Activated B cell treated with CpG ODN at 0.5 μM for 24 hours (primary cell): Measurements from ENCODE around the gene CNTNAP2. TPM values are rescaled to one million over a fixed set of nuclear protein-coding genes. Genes with fewer than 3 reads are reported as not detected.

Source experiments
- ATAC-seq: fragments of 200-7000 bp; cut with Tn5 transposase; one replicate; pipeline ENCODE4 v1.10.0; 2021; ENCODE audit warnings: low read depth, mild to moderate bottlenecking, moderate library complexity
- CTCF ChIA-PET: fragments of 350-600 bp; sonication (Branson Sonifier 250); formaldehyde crosslinking; loops from one replicate; lab custom pipeline; 2021; ENCODE audit warnings: antibody characterized with exemption; lab: Charles Lee
- POLR2A ChIA-PET: fragments of 350-600 bp; sonication (Branson Sonifier 250); formaldehyde crosslinking; loops from one replicate; lab custom pipeline; 2021; ENCODE audit warnings: antibody characterized with exemption; lab: Charles Lee
- DNase-seq: peaks from one replicate; pipeline ENCODE4 v3.0.0; 2022
- H3K27ac Mint-ChIP-seq: one replicate; pipeline ENCODE4 v1.8.0; 2020; ENCODE audit warnings: mixed read lengths
- H3K27me3 Mint-ChIP-seq: one replicate; pipeline ENCODE4 v1.8.0; 2021; ENCODE audit warnings: mixed read lengths
- H3K36me3 Mint-ChIP-seq: one replicate; pipeline ENCODE4 v1.8.0; 2021; ENCODE audit warnings: low read depth, mixed read lengths
- H3K4me1 Mint-ChIP-seq: one replicate; pipeline ENCODE4 v1.8.0; 2021; ENCODE audit warnings: mixed read lengths
- H3K4me3 Mint-ChIP-seq: one replicate; pipeline ENCODE4 v1.8.0; 2020; ENCODE audit warnings: mild to moderate bottlenecking, mixed read lengths
- H3K9me3 Mint-ChIP-seq: one replicate; pipeline ENCODE4 v1.8.0; 2020; ENCODE audit warnings: mixed read lengths
- intact Hi-C: fragments of 100-400 bp; cut with micrococcal nuclease; formaldehyde crosslinking; loops from one replicate; pipeline ENCODE4 v1.15.1; 2024
- total RNA-seq: library from RNA; stranded (reverse); gene quantifications from 2 replicates; pipeline ENCODE4 v1.2.3, GENCODE V29; 2022
- TF ChIP-seq, protein P1 (sequence below): fragments of 200-600 bp; IDR thresholded peaks from one replicate; pipeline ENCODE4 v1.8.0; 2022; ENCODE audit warnings: antibody characterized with exemption, mild to moderate bottlenecking

CNTNAP2 gene
- total RNA-seq, 1 donor from 2014 or later, result 0.84 TPM

DNA sequence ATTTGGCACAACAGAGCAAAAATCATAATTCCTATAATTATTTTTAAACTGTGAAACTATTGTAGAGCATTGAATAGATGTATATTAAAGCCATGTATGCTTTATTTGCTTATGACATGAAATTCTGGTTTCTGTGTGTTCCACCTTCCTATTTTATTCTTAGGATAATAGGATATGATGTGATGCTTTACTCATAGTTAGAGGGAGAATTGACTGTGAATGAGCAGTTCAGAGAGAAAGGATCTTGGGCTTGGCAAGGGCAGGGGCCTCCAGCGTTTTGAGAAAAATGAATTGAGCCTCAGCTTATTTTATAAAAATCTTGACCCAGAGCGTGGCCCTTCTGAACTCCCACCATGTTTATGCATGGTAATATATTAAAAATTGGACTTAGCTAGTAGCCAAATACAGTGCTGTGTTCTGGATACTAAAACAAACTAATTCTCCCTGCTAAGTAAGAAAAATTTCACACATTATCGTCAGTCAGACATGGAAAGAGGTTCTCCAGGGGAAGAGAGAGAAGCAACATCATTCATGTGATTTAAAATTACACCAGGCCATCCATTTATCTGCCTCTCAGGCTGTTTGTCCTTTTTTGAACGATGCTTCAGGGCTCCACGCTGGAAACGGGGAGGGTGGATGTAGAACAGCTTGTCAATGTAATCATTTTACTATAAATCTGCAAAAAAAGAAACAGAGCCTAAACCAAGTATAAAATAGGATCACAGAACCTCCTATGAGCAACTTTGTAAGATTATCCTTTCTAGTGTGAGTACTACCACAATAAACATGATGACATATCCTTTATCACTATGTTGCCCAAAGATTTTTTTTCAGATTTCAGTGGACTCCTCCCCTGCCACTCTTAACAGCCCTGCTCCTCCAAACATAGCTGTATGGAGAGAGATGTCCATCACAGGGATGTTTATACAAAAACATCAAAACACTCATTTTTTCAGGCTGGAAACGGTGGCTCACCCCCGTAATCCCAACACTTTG is 2215.9 kb downstream of the CNTNAP2 start:
- ATAC-seq, result no peak
- no peaks in the 10 kb centered on the region for H3K36me3 Mint-ChIP-seq
- no peaks in the 10 kb centered on the region for H3K4me1 Mint-ChIP-seq
- H3K9me3 Mint-ChIP-seq, result peaks cover 3% of the 10 kb centered on the region
- CTCF ChIA-PET, result no interaction called here
- H3K4me3 Mint-ChIP-seq, result no peak overlapping the region
- H3K27ac Mint-ChIP-seq, result no peak overlapping the region
- TF ChIP-seq, protein P1, sequence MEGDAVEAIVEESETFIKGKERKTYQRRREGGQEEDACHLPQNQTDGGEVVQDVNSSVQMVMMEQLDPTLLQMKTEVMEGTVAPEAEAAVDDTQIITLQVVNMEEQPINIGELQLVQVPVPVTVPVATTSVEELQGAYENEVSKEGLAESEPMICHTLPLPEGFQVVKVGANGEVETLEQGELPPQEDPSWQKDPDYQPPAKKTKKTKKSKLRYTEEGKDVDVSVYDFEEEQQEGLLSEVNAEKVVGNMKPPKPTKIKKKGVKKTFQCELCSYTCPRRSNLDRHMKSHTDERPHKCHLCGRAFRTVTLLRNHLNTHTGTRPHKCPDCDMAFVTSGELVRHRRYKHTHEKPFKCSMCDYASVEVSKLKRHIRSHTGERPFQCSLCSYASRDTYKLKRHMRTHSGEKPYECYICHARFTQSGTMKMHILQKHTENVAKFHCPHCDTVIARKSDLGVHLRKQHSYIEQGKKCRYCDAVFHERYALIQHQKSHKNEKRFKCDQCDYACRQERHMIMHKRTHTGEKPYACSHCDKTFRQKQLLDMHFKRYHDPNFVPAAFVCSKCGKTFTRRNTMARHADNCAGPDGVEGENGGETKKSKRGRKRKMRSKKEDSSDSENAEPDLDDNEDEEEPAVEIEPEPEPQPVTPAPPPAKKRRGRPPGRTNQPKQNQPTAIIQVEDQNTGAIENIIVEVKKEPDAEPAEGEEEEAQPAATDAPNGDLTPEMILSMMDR, result no peak
- DNase-seq, result no peak
- H3K27me3 Mint-ChIP-seq, result peaks cover 3% of the 10 kb centered on the region
- intact Hi-C loops, result no loop called here
- POLR2A ChIA-PET, result no interaction called here

DNA sequence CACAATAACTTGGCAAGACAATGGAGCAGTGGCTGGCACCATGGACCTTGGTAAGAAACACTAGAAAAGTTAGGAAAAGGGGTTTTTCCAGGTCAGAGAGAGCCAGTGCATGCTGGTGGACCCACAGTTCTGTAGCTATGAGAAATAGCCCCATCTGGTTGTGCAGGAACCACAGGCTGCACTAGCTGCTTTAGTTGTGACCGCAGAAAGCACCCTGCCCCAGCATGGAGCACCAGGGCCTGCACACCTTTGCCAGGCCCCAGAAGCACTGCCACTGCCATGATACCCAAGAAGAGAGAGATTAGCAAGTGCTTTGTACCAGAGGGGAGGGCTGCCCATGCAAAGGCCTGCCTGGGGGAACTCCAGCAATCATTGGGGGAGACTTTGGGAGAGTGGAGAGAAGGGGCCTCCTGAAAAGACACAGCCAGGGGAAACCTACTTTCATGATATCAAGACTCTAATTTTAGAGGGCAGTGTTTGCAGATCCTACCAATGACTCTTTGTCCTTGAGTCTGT is 2217.9 kb downstream of the CNTNAP2 start:
- peaks cover 12% of the 10 kb centered on the region for H3K4me1 Mint-ChIP-seq
- ATAC-seq, result no peak
- peaks cover 3% of the 10 kb centered on the region for H3K9me3 Mint-ChIP-seq

DNA sequence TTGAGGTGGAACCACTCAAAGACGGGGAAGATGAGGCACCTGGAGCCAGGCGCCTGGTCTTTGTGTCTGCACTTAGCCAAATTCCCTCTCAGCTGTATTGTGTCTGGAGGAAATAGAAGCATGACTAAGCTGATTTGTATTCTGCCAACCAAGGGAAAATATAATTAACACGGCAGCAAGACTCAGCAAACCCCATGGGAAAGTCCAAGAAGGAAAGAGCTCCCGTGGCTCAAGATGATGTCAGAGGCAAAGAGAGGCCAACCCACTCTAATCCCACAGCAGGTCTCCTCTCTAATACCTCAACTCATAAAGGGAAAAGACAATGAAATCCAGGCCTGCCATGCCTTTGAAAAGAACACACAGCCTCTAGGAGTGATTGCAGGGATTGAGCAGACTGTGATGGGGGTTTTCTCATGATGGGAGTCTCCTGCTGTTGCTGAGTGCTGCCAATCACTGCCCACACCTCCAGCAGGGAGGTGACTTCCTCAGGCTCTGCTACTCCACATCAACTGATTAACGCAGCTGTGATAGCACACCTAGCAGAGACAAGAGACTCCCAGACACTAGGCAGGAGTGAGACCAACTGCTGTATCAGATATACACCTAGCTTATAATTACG is 2218.5 kb downstream of the CNTNAP2 start:
- Mint-ChIP-seq H3K36me3 (peaks cover 5% of the 10 kb centered on the region), H3K27ac (no peak overlapping the region), H3K4me3 (no peak overlapping the region), H3K4me1 (peaks cover 17% of the 10 kb centered on the region), H3K9me3 (peaks cover 3% of the 10 kb centered on the region), H3K27me3 (peaks cover 13% of the 10 kb centered on the region)
- POLR2A ChIA-PET, result interaction anchor here (0.6 kb wide), 1 partner anchor 489 kb away, joined by 4 read pairs; no protein-coding TSS in a partner anchor
- no peak for ATAC-seq
- CTCF ChIA-PET, result no interaction called here
- no peak for DNase-seq
- TF ChIP-seq, protein P1, result no peak
- intact Hi-C loops, result loop anchor here (5.0 kb wide), 1 partner anchor 33 kb away; no protein-coding TSS in a partner anchor

More for the DNA sequence above, 2217.9 kb downstream of the CNTNAP2 start:
- TF ChIP-seq, protein P1, result no peak
- ChIA-PET POLR2A (no interaction called here), CTCF (no interaction called here)
- DNase-seq, result no peak
- peaks cover 2% of the 10 kb centered on the region for H3K36me3 Mint-ChIP-seq
- H3K27ac Mint-ChIP-seq, result no peak overlapping the region
- no peak overlapping the region for H3K4me3 Mint-ChIP-seq
- peaks cover 10% of the 10 kb centered on the region for H3K27me3 Mint-ChIP-seq
- intact Hi-C loops, result no loop called here

DNA sequence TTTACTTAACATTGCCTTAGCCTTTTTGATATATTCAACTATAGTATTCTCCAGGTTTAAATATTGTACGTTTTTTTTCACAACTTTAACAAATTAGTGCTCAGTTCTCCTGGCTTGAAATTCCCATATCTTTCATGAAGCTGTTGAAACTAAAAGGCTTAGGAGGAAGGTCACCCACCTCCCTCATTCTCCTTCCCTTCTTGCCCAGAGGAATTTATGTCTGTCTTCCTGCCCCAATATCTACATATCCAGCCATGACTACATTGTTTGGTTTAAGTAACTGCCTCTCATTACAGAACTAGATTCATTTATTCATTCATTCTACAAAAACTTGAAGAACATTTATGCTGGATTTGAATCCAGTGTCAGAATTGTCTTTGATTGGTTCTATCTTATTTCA is 2219.2 kb downstream of the CNTNAP2 start:
- ChIA-PET CTCF (no interaction called here), POLR2A (interaction anchor here (0.6 kb wide), 1 partner anchor 488 kb away, joined by 4 read pairs; no protein-coding TSS in a partner anchor)
- TF ChIP-seq, protein P1, result no peak
- no peak overlapping the region for H3K27ac Mint-ChIP-seq
- peaks cover 20% of the 10 kb centered on the region for H3K27me3 Mint-ChIP-seq
- H3K4me3 Mint-ChIP-seq, result no peak overlapping the region
- intact Hi-C loops, result loop anchor here (5.0 kb wide), 1 partner anchor 33 kb away; no protein-coding TSS in a partner anchor
- peaks cover 25% of the 10 kb centered on the region for H3K4me1 Mint-ChIP-seq
- no peak for ATAC-seq
- DNase-seq, result no peak
- H3K36me3 Mint-ChIP-seq, result peaks cover 5% of the 10 kb centered on the region
- H3K9me3 Mint-ChIP-seq, result peaks cover 1% of the 10 kb centered on the region
